ENCODE data around the gene WNT3A. TPM values are rescaled to one million over a fixed set of nuclear protein-coding genes. Genes with fewer than 3 reads are reported as not detected.

WNT3A gene
- total RNA-seq, 2 experiments from 2014 or later: 0.08 to 0.14 TPM

DNA sequence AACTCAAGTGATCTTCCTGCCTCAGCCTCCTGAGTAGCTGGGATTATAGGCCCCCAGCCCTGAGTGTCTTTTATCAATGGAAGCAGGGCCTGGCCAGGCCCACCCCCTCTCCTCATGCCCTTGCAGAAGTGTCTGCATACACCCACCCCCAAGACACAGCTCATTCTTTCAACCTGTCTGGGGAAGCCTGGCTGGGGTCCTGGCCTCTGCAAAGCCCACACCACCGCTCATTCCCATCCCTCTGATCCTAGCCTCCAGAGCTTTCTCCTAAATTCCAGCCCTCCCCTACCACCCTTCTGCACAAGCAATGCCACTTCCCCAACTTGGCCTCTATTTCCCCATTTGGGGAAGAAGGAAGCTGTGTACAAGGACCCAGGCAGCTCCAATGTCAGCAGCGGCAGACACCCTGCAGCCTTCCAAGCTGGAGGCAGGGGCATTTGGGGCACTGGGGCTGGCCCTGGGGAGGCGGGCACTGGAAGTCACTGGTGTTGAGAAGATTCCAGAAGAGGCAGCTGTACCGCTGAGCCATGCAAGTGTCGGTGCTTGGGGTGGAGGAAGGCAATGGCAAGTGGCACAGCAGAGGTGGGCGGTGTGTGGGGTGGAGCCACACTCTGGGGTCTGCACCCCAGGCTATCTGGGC, 42.0 kb downstream of the WNT3A start:
- ChIA-PET POLR2A (no interaction called here), CTCF (no interaction called here)
- no peak overlapping the region for H3K4me3 ChIP-seq (ENCODE audit: low read length)
- H3K4me1 ChIP-seq (ENCODE audit: insufficient read depth, low read length): no peaks in the 10 kb centered on the region
- H3K27ac ChIP-seq (ENCODE audit: low read depth in 1 of 2, low read length in 2 of 2): no peak overlapping the region
- intact Hi-C loops (cut with DNase I, micrococcal nuclease): no loop called here
- H3K9me3 ChIP-seq (ENCODE audit: control insufficient read depth in 1 of 2, insufficient read depth in 1 of 2, low read length in 2 of 2): peaks cover 2 to 9% of the 10 kb centered on the region in 2 experiments
- H3K27me3 ChIP-seq (ENCODE audit: control insufficient read depth in 1 of 2, insufficient read depth in 2 of 2, low read length in 2 of 2): peaks cover 5 to 8% of the 10 kb centered on the region in 2 experiments
- H3K4me1 Mint-ChIP-seq (ENCODE audit: low read depth): no peaks in the 10 kb centered on the region
- no peaks in the 10 kb centered on the region for H3K36me3 ChIP-seq (ENCODE audit: insufficient read depth, low read length)
- H3K27me3 Mint-ChIP-seq: peaks cover 28% of the 10 kb centered on the region
- H3K9me3 Mint-ChIP-seq: peaks cover 3% of the 10 kb centered on the region
- no peak for ATAC-seq (ENCODE audit: poor library complexity)
- H3K4me3 Mint-ChIP-seq: no peak overlapping the region
- DNase-seq: no peak
- no peaks in the 10 kb centered on the region for H3K36me3 Mint-ChIP-seq (ENCODE audit: low read depth)
- H3K27ac Mint-ChIP-seq: no peak overlapping the region
- TF ChIP-seq CTCF (IDR thresholded peaks at IDR 0.05): no peak

DNA sequence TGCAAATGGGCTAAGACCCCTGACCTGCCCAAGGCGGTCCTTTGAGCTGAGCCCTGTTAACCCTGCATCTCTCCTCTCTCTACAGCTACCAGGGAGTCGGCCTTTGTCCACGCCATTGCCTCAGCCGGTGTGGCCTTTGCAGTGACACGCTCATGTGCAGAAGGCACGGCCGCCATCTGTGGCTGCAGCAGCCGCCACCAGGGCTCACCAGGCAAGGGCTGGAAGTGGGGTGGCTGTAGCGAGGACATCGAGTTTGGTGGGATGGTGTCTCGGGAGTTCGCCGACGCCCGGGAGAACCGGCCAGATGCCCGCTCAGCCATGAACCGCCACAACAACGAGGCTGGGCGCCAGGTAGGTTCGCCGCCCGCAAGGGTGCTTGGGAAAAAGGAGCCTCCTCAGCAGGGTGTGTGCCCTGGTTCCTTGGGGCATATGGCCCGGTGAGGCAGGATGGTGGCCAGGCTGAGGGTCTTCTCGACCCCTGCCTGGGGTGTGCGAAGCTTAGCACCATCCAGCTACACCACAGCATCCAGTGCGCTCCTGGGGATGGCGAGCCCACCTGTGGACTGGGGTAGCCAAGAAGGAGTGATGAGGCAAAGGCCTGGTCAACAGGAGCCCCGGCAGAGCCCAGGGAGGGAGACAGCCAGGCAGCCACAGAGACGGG, 43.9 kb downstream of the WNT3A start:
- intact Hi-C loops (cut with DNase I, micrococcal nuclease): no loop called here
- no peaks in the 10 kb centered on the region for H3K36me3 Mint-ChIP-seq (ENCODE audit: low read depth)

More for the DNA sequence above, 43.9 kb downstream of the WNT3A start:
- ChIA-PET CTCF (no interaction called here), POLR2A (no interaction called here)
- peaks cover 32% of the 10 kb centered on the region for H3K27me3 Mint-ChIP-seq
- no peaks in the 10 kb centered on the region for H3K4me1 Mint-ChIP-seq (ENCODE audit: low read depth)
- no peak overlapping the region for H3K27ac Mint-ChIP-seq
- no peak overlapping the region for H3K4me3 ChIP-seq (ENCODE audit: low read length)
- ATAC-seq (ENCODE audit: poor library complexity): no peak
- no peak for TF ChIP-seq CTCF (IDR thresholded peaks at IDR 0.05)
- no peaks in the 10 kb centered on the region for H3K4me1 ChIP-seq (ENCODE audit: insufficient read depth, low read length)
- peak in 2 of 14 experiments; percentile 8 to 17 for DNase-seq
- H3K36me3 ChIP-seq (ENCODE audit: insufficient read depth, low read length): no peaks in the 10 kb centered on the region
- no peak overlapping the region for H3K27ac ChIP-seq (ENCODE audit: low read depth in 1 of 2, low read length in 2 of 2)
- no peak overlapping the region for H3K4me3 Mint-ChIP-seq
- peaks cover 6 to 9% of the 10 kb centered on the region in 2 experiments for H3K27me3 ChIP-seq (ENCODE audit: control insufficient read depth in 1 of 2, insufficient read depth in 2 of 2, low read length in 2 of 2)
- peaks cover 4 to 18% of the 10 kb centered on the region in 2 experiments for H3K9me3 ChIP-seq (ENCODE audit: control insufficient read depth in 1 of 2, insufficient read depth in 1 of 2, low read length in 2 of 2)
- peaks cover 3% of the 10 kb centered on the region for H3K9me3 Mint-ChIP-seq

Data from CD4-positive, alpha-beta T cell (primary cell).